Peyer's patch (tissue), 4 donors: ENCODE results near the gene PCNX2. TPM values are rescaled to one million over a fixed set of nuclear protein-coding genes. Genes with fewer than 3 reads are reported as not detected.
A peak's percentile ranks its signal among the peaks of the same experiment; 100 is the strongest.

Experiments used
- DNase-seq, 3 donors: peaks; one replicate each; pipeline ENCODE4 v3.0.0-alpha.2; 2017 to 2019
- H3K27ac ChIP-seq, 4 donors: fragments of 200-600 bp; sonication (generic); one replicate each; pipeline ENCODE4 v1.5.1; 2016 to 2019
- H3K27me3 ChIP-seq, 2 donors: fragments of 200-600 bp; sonication (generic); one replicate each; pipeline ENCODE4 v1.5.1; 2019
- H3K36me3 ChIP-seq, 3 donors: fragments of 200-600 bp; sonication (generic); one replicate each; pipeline ENCODE4 v1.5.1; 2016 to 2019
- H3K4me1 ChIP-seq, 4 donors: fragments of 200-600 bp; sonication (generic); one replicate each; pipeline ENCODE4 v1.5.1; 2016 to 2019
- H3K4me3 ChIP-seq, 4 donors: fragments of 200-600 bp; sonication (generic); 1 replicate in 3 of 4; 2 replicates in 1 of 4; pipeline ENCODE4 v1.5.1; 2016 to 2019; ENCODE audit warnings: mild to moderate bottlenecking in 1 of 4
- H3K9me3 ChIP-seq, 4 donors: fragments of 200-600 bp; sonication (generic); one replicate each; pipeline ENCODE4 v1.5.1; 2016 to 2019; ENCODE audit warnings: mild to moderate bottlenecking in 1 of 4
- CTCF ChIP-seq, 6 experiments: fragments of 450-650 bp in 4 of 6; fragments of 200-600 bp in 2 of 6; sonication (generic) in 1 of 6; IDR thresholded peaks; one replicate each; pipeline ENCODE4 v1.5.1; 2017 to 2019; ENCODE audit warnings: antibody characterized with exemption in 6 of 6, mild to moderate bottlenecking in 3 of 6, moderate library complexity in 1 of 6
- POLR2A ChIP-seq, 2 donors: fragments of 450-650 bp; IDR thresholded peaks; one replicate each; pipeline ENCODE4 v1.5.1; 2017; ENCODE audit warnings: antibody characterized with exemption in 2 of 2, mild to moderate bottlenecking in 2 of 2, moderate library complexity in 2 of 2
- total RNA-seq, 4 donors: library from RNA; depleted of rRNA; stranded (reverse); fragments of >200 nt; gene quantifications; one replicate each; pipeline ENCODE4 v1.1.0, GENCODE V29; 2016

PCNX2 gene
- total RNA-seq, 4 donors from 2014 or later, result 6.3 to 79.2 (median 18.9) TPM

- DNase-seq, result no peak
- H3K9me3 ChIP-seq, result peaks cover 0 to 3% (median 0%) of the 10 kb centered on the region in 4 donors
- no peaks in the 10 kb centered on the region for H3K4me1 ChIP-seq
- H3K27me3 ChIP-seq, result no peaks in the 10 kb centered on the region
- H3K36me3 ChIP-seq, result peaks cover 0 to 60% (median 6%) of the 10 kb centered on the region in 3 donors
- TF ChIP-seq CTCF (IDR thresholded peaks at IDR 0.05) (no peak), POLR2A (IDR thresholded peaks at IDR 0.05) (no peak)
- H3K4me3 ChIP-seq, result no peak overlapping the region
- H3K27ac ChIP-seq, result no peak overlapping the region
Observed at GRCh38 chr1:232970508-232970907, 325.0 kb downstream of the PCNX2 start.

GRCh38 chr1:232969799-232970198 lies 325.7 kb downstream of the PCNX2 start:
- DNase-seq, result no peak
- Histone ChIP-seq H3K9me3 (peaks cover 0 to 3% (median 0%) of the 10 kb centered on the region in 4 donors), H3K4me3 (no peak overlapping the region), H3K27me3 (no peaks in the 10 kb centered on the region), H3K27ac (no peak overlapping the region), H3K36me3 (peaks cover 0 to 60% (median 6%) of the 10 kb centered on the region in 3 donors), H3K4me1 (no peaks in the 10 kb centered on the region)
- TF ChIP-seq CTCF (IDR thresholded peaks at IDR 0.05) (no peak), POLR2A (IDR thresholded peaks at IDR 0.05) (no peak)

- no peaks in the 10 kb centered on the region for H3K4me1 ChIP-seq
- no peak overlapping the region for H3K27ac ChIP-seq
- H3K36me3 ChIP-seq, result peaks cover 0 to 56% (median 6%) of the 10 kb centered on the region in 3 donors
- DNase-seq, result no peak
- no peak overlapping the region for H3K4me3 ChIP-seq
- TF ChIP-seq CTCF (IDR thresholded peaks at IDR 0.05) (no peak), POLR2A (IDR thresholded peaks at IDR 0.05) (no peak)
- H3K9me3 ChIP-seq, result peaks cover 0 to 3% (median 0%) of the 10 kb centered on the region in 4 donors
- H3K27me3 ChIP-seq, result no peaks in the 10 kb centered on the region
Observed at GRCh38 chr1:232968965-232969364, 326.6 kb downstream of the PCNX2 start.

GRCh38 chr1:232968391-232968790 lies 327.1 kb downstream of the PCNX2 start:
- H3K4me1 ChIP-seq, result no peaks in the 10 kb centered on the region
- TF ChIP-seq CTCF (IDR thresholded peaks at IDR 0.05) (no peak), POLR2A (IDR thresholded peaks at IDR 0.05) (no peak)
- H3K9me3 ChIP-seq, result peaks cover 0 to 1% (median 0%) of the 10 kb centered on the region in 4 donors
- H3K27ac ChIP-seq, result no peak overlapping the region
- H3K27me3 ChIP-seq, result no peaks in the 10 kb centered on the region
- no peak overlapping the region for H3K4me3 ChIP-seq
- H3K36me3 ChIP-seq, result peaks cover 0 to 51% (median 6%) of the 10 kb centered on the region in 3 donors
- no peak for DNase-seq

- Histone ChIP-seq H3K27me3 (no peaks in the 10 kb centered on the region), H3K27ac (peak overlapping the region in 3 of 4 donors; percentile 16 to 64 (median 58)), H3K9me3 (no peaks in the 10 kb centered on the region), H3K4me3 (peak overlapping the region in 1 of 4 donors; percentile 25), H3K36me3 (peaks cover 0 to 34% (median 6%) of the 10 kb centered on the region in 3 donors), H3K4me1 (no peaks in the 10 kb centered on the region)
- TF ChIP-seq CTCF (IDR thresholded peaks at IDR 0.05) (no peak), POLR2A (IDR thresholded peaks at IDR 0.05) (no peak)
- DNase-seq, result peak in 2 of 3 donors; percentile 65 to 80
Observed at GRCh38 chr1:232966663-232967062, 328.9 kb downstream of the PCNX2 start.

- TF ChIP-seq CTCF (IDR thresholded peaks at IDR 0.05), result no peak
- no peak for TF ChIP-seq POLR2A (IDR thresholded peaks at IDR 0.05)
- no peak for DNase-seq
- H3K4me3 ChIP-seq, result no peak overlapping the region
- peaks cover 0 to 26% (median under 1%) of the 10 kb centered on the region in 3 donors for H3K36me3 ChIP-seq
- H3K27ac ChIP-seq, result peak overlapping the region in 3 of 4 donors; percentile 16 to 58 (median 37)
- no peaks in the 10 kb centered on the region for H3K4me1 ChIP-seq
- no peaks in the 10 kb centered on the region for H3K9me3 ChIP-seq
- H3K27me3 ChIP-seq, result no peaks in the 10 kb centered on the region
Observed at GRCh38 chr1:232965912-232966217, 329.7 kb downstream of the PCNX2 start.
